NCI-H1694 (cell line): Measurements from ENCODE around the gene EML1.
"Not testable (repeated sequence)": the region's sequence is repeated elsewhere in the genome, so short reads cannot be mapped to it uniquely, and the experiment has no call there.

Source experiments
- DNase-seq: peaks from one replicate; lab custom pipeline; 2025; lab: John Stamatoyannopoulos, UW

EML1 gene

DNA sequence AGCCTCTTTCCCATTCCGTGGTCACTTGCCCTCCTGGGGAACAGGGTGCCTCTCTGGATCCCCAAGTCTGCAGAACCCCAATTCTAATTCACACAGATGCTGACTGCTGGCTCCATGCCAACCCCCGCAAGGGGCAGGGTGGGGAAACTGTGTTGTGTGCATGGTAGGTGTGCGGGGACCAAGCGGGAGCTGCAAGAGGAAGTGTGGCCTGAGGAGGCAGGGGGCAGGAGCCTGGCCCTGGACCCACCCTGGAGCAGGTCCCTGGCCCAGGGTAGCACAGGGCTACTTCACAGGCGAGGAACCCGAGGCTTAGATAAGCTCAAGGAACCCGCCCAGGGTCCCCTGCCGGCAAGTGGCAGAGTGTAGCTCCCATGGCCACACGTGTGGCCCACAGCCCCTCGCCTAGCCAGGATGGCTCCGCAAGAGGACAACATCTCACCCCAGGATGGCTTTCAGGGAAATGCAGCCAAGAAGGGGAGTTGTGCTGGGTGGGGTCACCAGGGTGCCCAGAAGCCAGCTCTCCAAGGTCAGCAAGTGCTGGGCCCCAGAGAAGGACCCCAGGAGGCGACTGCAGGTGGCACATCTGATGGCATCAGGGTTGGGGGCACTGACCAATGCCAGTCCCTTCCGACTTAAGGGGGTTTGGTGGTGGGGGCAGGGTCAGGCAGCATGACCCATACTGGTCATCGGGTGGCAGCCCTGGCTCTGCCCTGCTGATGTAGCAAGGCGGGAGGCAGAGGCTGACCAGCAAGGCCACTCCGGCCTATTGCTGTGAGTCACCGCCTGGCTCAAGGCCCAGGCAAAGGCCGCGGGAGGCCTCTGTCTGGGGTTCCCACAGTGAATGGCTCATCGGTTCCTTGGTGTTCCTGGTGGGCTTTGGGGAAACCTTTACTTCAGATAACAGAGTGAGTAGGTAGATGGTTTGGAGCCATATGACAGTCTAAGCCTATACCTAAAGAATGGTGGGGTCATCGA is 37.3 kb upstream of the EML1 start:
- DNase-seq = no peak

DNA sequence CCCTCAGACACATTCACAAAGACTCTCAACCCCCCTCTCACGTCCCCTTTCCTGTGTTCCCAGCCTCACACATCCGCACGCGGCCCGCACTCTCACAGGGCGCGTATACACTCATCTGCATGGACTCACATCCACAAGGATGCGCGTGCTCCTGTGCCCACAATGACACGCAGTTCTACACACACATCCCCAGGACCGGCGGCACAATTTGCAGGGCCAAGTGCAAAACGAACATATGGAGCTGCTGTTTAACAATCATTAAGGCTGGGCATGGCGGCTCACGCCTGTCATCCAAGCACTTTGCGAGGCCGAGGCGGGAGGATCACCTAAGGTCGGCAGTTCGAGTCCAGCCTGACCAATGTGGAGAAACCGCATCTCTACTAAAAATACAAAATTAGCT is 36.4 kb upstream of the EML1 start:
- no peak for DNase-seq

DNA sequence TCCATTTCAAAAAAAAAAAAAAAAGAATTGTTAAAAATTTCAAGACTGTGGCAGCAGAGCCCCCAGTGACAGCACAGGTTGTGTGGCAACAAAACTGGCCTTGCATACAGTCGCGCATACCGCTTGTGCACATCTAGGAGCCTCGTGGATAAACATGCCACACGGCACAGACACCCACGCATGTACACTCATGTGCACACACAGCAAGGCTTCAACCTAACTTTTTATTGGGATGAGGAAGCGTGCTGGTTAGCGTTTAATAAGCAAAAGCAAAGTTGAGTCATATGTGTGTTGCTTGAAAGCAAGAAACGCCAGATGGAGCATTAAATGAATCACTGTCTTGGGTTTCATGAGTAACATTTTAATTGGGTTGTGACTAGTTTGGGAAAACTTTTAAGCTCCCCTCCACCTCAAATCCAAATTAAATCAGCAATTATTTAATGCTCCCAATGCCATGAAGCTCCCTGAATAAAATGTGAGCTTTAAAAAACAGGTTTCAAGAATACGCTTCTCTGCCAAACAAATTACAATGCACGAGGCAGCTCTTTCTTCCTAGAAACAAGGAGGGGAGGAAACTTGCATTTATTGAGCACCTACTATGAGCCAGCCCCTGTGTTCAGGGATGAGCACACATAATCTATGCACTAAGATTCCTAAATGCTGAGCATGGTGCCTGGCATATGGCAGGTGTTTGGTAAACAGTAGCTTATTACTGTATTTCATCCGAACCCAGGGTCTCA is 35.7 kb upstream of the EML1 start:
- peak; percentile 44 for DNase-seq

DNA sequence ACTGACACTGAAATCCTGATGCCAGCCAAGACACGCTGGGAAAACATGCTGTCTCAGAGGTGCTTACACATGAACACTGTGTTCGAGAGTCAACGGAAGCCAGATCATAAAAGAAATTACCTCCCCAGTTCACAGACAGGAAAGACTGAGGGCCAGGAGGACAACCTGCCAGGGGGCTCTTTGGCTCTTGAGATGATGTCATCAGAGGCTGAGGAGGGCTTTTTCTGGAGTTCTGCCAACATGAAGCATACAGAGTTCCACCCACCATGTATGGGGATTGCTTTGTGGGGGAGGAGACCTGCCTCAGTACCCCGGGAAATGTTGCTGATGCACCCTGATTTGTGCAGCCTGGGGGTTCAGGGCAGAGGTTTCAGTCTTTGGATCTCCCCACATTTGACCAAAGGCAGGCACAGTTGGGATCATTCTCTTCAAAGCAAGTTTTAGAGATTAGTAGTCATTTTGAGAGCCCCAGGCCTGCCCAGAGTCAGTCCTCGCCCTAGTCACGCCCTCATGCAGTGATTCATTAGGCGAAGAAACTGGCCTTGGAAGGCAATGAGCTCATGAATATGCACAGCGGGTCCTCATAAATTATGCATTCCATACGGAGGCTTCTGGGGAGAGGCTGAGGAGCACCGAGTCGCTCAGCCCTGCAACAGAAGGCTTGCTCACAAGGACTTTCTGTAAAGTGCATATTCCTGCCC is 34.9 kb upstream of the EML1 start:
- no peak for DNase-seq

DNA sequence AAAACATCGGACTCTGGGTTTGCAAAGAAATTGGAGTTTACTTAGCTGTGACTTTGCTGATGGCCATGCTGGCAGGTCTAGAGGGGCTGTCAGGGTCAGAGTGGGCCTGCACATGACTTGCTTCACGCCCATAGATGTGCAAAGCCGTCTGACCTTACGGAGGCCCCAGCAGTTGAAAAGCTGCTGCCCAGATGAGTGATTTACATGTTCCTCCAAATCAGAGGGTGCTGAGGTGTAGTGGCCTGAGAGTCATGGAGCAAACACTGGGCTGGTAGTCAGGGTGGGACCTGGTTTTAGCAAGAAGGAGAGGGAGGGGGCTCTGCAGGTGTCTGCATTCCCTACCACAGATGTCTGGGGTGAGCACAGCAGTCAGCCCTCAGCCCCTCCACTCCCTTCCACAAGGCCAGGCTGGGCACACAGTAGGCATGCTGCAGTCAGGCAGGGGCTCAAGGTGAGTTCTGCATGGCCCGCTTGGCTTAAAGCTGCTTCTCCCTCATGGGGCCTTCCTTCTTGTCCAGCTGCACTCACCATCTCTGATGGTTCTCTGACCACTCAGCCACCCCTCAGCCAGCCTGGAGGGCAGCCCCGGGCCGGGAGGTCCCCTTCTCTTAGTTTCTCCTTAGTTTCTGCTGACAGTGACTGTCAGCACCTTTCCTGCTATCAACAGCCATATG is 34.2 kb upstream of the EML1 start:
- DNase-seq = no peak

DNA sequence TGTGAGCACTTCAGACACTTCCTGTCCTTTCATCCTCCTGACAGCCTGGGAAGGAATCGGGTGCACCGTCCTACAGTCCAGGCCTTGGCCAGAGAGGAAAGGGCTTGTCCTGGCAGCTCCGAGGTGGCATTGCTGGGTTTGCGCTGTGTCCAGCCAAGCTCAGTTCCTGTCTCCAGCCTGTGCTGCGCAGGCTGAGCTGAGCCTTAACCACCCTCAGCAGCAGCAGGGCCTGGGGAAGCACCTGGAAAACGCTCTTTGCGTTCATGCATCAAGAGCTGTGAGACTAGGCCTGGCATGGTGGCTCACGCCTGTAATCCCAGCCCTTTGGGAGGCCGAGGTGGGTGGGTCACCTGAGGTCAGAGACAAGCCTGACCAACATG is 33.7 kb upstream of the EML1 start:
- no peak for DNase-seq

DNA sequence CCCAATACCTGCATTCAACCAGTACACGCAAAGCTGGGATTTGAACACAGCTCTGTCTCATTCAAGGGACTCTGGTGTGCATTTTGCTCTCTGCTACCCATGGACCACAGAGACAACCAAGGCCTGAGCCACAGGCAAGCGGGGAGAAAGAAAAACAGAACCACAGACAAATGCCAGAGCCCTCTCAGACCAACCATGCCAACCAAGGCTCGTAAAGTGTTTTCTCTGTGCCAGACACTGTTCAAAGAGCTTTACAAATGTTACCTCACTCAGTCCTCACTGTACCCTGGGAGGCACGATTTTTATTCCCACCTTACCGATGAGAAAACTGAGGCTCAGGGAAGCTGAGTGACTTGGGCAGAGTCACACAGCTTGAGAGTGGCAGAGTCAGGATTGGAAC is 32.4 kb upstream of the EML1 start:
- no peak for DNase-seq

DNA sequence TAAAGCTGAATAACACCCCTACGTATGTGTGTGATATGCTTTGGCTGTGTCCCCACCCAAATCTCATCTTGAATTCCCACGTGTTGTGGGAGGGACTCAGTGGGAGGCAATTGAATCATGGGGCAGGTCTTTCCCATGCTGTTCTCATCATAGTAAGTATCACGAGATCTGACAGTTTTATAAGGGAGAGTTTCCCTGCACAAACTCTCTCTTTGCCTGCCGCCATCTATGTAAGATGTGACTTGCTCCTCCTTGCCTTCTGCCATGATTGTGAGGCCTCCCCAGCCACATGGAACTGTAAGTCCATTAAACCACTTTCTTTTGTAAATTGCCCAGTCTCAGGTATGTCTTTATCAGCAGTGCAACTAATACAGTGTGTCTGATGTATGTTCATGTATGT is 30.3 kb upstream of the EML1 start:
- not testable (repeated sequence) for DNase-seq

DNA sequence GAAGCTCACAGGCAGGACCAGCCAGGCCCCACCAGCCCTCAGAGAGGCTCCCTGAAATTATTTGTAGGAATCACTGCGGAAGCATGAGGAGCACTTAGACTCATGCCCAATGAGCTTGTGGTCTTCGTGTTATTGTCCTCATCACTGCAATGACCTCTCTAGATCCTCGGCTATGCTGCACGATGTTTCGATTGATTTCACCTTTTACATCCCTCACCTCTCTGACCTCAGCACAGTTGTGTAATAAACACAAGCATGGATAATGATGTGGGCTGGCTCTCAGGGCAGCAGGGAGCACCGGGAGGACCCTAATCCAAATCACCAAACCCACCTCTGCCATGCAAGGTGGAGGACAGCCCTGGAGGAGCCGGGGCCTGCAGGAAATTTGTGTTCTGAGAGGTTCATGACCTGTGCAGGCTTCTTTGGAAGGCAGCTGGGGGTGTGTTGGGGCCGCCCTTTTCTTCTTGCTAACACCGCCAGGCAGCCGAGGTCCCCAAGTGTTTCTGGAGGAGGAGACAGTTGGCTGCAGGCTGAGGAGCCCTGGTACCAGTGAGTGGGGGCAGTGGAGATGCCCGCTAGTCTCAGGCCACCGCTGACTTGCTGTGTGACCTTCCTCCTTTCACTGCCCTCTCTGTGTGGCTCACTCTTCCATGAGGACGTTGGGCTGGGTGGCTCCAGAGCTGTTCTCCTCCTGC is 29.5 kb upstream of the EML1 start:
- no peak for DNase-seq

DNA sequence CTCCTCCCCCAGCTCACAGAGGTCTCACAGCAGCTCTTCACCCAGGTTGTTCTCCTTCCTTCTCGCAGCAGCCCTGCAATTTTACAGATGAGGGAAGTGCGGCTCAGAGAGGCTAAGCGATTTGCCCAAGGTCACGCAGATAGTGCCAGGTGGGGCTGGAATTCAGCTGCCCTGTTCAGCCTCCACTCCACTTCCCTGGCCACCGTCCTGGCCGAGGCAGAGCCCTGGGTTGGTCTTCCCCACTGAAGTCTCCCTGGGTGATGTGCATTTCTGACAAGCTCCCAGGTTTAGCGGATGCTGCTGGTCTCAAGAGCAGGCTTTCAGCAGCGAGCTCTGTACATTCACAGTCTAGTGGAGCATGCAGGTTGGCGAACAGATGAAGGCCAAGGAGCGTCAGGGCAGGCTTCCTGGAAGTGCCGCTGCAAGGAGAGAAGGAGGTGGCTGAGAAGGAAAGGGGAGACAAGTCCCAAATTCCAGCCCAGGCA is 28.9 kb upstream of the EML1 start:
- no peak for DNase-seq

DNA sequence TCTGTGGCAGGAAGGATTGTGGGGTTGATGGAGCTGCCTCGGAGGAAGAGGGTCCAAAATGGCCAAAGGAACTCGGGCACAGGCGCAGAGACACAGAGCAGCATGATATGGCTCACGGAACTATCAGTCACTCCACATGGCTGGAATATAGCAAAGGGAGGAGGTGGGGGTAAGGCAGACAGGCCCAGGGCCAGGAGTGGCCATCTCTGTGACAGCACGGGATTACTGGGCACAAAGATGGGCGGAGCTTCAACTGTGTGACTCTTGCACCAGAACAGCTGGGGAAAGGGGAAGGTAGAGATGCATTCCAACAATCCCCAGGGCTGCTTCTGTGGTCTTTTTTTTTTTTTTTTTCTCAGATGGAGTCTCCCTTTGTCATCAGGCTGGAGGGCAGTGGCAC is 24.8 kb upstream of the EML1 start:
- DNase-seq = no peak

DNA sequence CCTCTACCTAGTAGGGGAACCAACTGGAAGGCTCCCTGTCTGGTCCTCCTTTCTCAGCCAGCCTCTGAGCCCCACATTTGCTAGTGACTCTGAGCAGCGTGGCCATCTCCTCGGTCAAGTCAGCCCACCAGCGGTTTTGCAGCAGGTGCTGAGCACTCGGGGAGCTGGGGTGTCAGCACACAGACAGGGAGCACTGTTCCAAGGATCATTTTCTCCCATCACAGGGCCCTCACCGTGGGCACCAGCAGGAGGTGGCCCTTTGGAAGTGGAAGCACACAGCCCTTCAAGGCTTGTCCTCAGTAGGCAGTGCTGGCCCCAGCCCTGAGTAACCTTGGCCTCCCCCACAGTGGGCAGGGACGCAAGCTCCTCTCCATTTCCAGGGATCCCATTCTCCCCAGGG is 24.1 kb upstream of the EML1 start:
- DNase-seq = no peak

DNA sequence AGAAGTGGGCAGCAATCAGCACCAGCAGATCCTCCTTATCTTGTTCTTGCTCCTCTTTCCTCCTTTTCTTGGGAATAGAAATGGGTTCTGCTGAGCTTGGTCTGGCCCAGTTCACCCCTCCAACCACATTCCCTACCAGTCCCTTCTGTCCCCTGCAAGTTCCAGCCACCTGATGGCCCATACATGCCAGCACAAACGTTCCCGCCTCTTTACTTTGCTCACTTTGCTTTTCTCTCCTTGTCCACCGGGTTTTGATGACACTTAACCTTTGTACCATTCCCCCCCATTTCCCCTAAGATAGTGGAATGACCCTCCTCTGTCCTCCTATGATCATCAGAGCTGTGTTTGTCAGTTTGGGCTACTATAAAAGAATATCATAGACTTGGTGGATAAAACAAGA is 23.4 kb upstream of the EML1 start:
- no peak for DNase-seq

DNA sequence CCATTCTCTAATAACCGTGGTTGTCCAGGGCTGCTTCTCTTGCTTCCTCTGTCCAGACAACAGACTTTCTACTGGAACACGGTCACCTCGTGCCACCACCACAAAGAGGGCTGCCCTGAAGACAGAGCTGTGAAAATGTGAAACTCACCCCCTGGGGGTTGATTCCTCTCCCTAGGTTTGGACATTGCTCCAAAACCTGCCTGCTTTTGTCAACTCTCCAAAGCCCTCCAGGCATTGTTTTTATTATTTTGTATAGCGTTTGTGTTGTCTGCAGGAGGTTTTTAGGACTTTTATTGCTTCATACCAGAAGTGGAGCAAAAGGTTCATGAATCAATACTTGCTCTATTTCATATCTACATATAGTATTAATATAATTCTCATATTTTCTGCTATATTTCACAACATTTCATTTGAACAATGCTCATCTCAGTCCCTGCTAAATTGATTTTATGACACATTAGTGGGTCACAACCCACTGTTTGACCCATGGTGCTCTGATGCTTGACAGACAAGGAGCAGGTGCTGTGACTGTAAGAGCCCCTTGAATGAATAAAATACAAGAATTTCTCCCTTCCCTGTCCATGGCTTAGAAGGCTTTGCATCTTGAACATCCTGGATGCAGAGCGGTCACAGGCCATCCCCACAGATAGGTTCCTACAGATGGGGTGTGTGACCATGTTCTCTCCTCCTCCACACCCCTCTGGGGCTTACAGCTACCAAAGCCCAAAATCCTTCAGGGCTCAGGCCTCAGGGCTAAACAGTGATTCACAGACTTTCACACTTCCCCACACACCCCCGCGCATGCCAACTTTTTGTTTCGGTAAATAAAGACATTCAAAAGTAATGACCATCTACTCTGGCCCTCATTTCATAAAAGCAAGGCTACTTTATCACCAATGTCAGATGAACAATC is 20.6 kb upstream of the EML1 start:
- DNase-seq = no peak

DNA sequence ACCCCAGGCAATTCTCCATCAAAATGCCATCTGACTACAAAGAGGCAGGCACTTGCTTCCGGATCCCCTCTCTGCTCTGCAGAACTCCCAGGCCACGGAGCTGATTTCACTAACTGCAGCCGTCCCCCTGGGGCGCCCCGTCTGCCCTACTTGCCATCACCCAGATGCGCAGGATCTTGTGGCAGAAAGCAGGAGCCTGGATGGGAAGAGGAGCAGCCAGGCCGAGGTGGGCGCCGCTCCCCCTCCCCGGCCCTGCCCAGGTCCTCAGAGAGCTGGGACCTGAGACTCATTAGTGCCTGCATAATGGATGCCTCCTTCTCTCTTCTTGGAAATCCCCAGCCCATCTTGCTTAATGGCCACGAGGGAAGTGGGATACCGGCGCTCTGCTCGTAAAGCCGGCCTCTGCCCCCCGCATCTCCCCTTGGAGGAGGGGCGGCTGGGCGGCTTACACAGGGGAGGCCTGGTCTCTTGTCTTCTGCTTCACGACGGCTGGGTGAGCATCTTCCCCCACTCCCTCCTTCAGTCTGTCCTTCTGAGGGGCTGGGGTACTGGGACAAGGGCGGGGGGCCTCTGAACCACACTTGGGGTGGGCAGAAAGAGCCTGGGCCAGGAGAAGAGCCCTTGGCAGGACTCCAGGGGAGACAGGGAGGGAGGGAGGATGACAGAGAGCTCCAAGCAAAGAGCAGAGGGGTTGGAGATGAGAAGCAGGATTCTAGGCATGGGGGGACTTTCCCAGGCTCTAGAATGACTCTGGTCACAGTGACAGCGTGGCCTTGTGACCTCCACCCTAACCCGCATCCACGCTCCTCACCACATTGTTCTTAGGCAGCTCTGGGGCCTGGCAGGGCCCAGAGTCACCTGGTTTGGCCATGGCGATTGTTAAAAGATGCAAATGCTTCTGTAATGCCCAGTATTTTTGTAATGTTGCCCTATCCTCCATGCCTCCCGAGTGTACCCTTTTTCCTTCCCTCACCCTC is 19.4 kb upstream of the EML1 start:
- no peak for DNase-seq

DNA sequence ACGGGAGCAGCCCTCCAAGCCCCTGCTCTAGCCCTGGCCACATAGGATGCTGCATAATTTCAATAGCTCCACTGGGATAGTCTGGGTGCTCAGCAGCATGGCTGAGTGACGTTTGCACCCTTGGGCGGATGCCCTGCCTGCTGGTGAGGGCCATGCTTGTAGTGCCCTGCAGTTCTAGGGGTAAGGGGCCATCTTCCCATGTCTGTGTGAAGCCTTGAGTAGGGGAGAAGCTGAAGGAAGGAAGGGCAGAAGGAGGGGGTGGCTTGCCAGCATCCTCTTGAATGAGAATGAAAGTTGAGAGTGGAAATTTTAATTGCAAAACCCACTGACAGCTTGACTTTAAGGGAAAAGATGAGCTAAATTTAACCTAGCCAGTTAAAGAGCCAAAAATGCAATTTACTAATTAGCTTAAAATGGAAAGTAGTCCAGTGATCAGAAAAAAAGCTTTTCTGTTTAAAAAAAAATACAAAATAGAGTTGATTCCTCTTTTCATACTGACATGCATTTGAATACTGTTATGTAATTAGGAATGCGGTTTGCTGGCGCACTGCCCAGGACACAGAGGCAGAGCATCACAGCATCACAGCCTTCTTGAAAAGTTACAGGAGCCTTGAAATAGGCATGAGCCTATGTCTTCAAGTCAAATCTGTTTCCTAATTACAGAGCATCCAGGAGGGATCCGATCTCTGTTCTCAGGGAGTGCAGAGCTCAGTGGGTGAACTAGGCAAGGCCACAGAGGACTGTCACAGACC is 18.5 kb upstream of the EML1 start:
- DNase-seq = peak; percentile 65

DNA sequence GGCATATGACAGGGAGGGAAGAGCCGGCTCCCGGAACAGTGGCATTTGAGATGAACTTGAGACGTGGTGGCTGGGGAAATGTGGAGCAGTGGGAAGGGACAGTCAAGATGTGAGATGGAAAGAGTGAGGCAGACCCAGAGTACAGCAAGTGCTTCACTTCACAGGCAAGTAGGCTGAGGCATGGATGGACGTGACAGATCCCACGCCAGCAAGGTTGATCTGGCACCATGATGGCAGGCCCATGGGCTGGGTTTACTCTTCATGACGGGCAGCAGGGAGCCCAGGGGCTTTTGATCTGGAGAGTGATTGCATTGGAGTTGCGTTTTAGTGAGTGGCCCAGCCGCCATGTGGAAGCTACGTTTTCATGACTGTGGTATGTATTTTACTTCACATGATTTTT is 17.9 kb upstream of the EML1 start:
- no peak for DNase-seq

DNA sequence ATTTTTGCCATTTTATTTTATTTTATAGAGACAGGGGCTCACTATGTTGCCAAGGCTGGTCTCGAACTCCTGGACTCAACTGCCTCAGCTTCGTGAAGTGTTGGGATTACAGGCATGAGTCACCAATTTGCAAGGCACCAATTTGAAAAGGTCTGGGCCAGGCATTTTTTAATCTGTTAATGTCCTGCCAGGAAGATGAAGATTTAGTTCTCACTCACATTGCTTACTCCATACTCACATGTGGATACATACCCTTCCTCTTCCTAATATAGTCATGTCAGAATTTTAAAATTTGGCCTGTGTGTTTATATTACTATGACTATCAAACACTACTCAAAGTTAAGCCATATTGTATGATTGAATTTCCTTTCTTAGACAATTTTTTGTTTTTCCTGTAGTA is 15.3 kb upstream of the EML1 start:
- DNase-seq = no peak
